Activated T-cell treated with anti-CD3 and anti-CD28 coated beads, Interleukin-2, amount 50 U/mL, for 72 hours (primary cell): ENCODE data around the gene CHRNA5. TPM values are rescaled to one million over a fixed set of nuclear protein-coding genes. Genes with fewer than 3 reads are reported as not detected.
A peak's percentile ranks its signal among the peaks of the same experiment; 100 is the strongest.
"Not testable (repeated sequence)": the region's sequence is repeated elsewhere in the genome, so short reads cannot be mapped to it uniquely, and the experiment has no call there.

ENCODE experiments used
- ATAC-seq, 2 donors: fragments of 150-1000 bp; cut with Tn5 transposase; replicated peaks in 1 of 2; 2 replicates each; pipeline ENCODE4 v1.10.0; 2021; ENCODE audit warnings: moderate library complexity in 2 of 2, mild to moderate bottlenecking in 1 of 2
- DNase-seq, 2 donors: peaks; one replicate each; pipeline ENCODE4 v3.0.0; 2021 to 2022; ENCODE audit warnings: mixed read lengths in 1 of 2
- H3K27ac Mint-ChIP-seq: one replicate; pipeline ENCODE4 v1.8.0; 2022; ENCODE audit warnings: mild to moderate bottlenecking, moderate library complexity, mixed read lengths
- H3K27me3 Mint-ChIP-seq: one replicate; pipeline ENCODE4 v1.8.0; 2022; ENCODE audit warnings: low read depth, mixed read lengths
- H3K36me3 Mint-ChIP-seq, 2 donors: one replicate each; pipeline ENCODE4 v1.8.0; 2022; ENCODE audit warnings: mixed read lengths in 2 of 2, mild to moderate bottlenecking in 1 of 2; ENCODE audit not compliant: insufficient read depth in 2 of 2
- H3K4me1 Mint-ChIP-seq: one replicate; pipeline ENCODE4 v1.8.0; 2022; ENCODE audit warnings: low read depth, mixed read lengths
- H3K4me3 Mint-ChIP-seq, 2 donors: one replicate each; pipeline ENCODE4 v1.8.0; 2022; ENCODE audit warnings: mild to moderate bottlenecking in 2 of 2, mixed read lengths in 2 of 2, moderate library complexity in 2 of 2
- H3K9me3 Mint-ChIP-seq, 2 donors: one replicate each; pipeline ENCODE4 v1.8.0; 2022; ENCODE audit warnings: mixed read lengths in 2 of 2
- total RNA-seq, 2 donors: library from RNA; stranded (reverse); gene quantifications; one replicate each; pipeline ENCODE4 v1.2.3, GENCODE V29; 2022

The CHRNA5 gene
- total RNA-seq, 2 donors from 2014 or later: 2.6 to 3.1 TPM

- Mint-ChIP-seq H3K27me3 (no peaks in the 10 kb centered on the region), H3K9me3 (peaks cover 0 to 1% of the 10 kb centered on the region in 2 donors), H3K27ac (peak overlapping the region; percentile 93), H3K4me3 (peak overlapping the region; percentile 89 to 94), H3K4me1 (peaks cover 48% of the 10 kb centered on the region), H3K36me3 (peaks cover 10 to 27% of the 10 kb centered on the region in 2 donors)
- ATAC-seq (no peak), DNase-seq (no peak)
Measured at GRCh38 chr15:78542647-78543046, 22.7 kb upstream of the CHRNA5 start.

- H3K27me3 Mint-ChIP-seq: no peaks in the 10 kb centered on the region
- peak overlapping the region; percentile 48 for H3K27ac Mint-ChIP-seq
- H3K36me3 Mint-ChIP-seq: peaks cover 5 to 13% of the 10 kb centered on the region in 2 donors
- no peak for ATAC-seq
- DNase-seq: no peak
- no peaks in the 10 kb centered on the region for H3K4me1 Mint-ChIP-seq
- no peak overlapping the region for H3K4me3 Mint-ChIP-seq
- no peaks in the 10 kb centered on the region for H3K9me3 Mint-ChIP-seq
Measured at GRCh38 chr15:78550194-78550593, 15.1 kb upstream of the CHRNA5 start.

- Mint-ChIP-seq H3K36me3 (peaks cover 5 to 11% of the 10 kb centered on the region in 2 donors), H3K9me3 (no peaks in the 10 kb centered on the region), H3K4me3 (no peak overlapping the region), H3K27me3 (no peaks in the 10 kb centered on the region), H3K4me1 (no peaks in the 10 kb centered on the region), H3K27ac (no peak overlapping the region)
- peak in 1 of 2 donors; percentile 41 for ATAC-seq
- no peak for DNase-seq
Measured at GRCh38 chr15:78550815-78551214, 14.5 kb upstream of the CHRNA5 start.

- Mint-ChIP-seq H3K36me3 (peaks cover 5 to 6% of the 10 kb centered on the region in 2 donors), H3K4me1 (no peaks in the 10 kb centered on the region), H3K4me3 (no peak overlapping the region), H3K27ac (no peak overlapping the region), H3K27me3 (no peaks in the 10 kb centered on the region), H3K9me3 (no peaks in the 10 kb centered on the region)
- no peak for ATAC-seq
- DNase-seq: no peak
Measured at GRCh38 chr15:78551902-78552301, 13.4 kb upstream of the CHRNA5 start.

- no peak overlapping the region for H3K4me3 Mint-ChIP-seq
- no peak overlapping the region for H3K27ac Mint-ChIP-seq
- no peak for ATAC-seq
- DNase-seq: no peak
- H3K27me3 Mint-ChIP-seq: no peaks in the 10 kb centered on the region
- no peaks in the 10 kb centered on the region for H3K9me3 Mint-ChIP-seq
- H3K4me1 Mint-ChIP-seq: no peaks in the 10 kb centered on the region
- peaks cover 5 to 6% of the 10 kb centered on the region in 2 donors for H3K36me3 Mint-ChIP-seq
Measured at GRCh38 chr15:78552597-78552996, 12.7 kb upstream of the CHRNA5 start.

- DNase-seq, H3K4me3 Mint-ChIP-seq, H3K27me3 Mint-ChIP-seq, H3K36me3 Mint-ChIP-seq, ATAC-seq, H3K9me3 Mint-ChIP-seq, H3K27ac Mint-ChIP-seq: not testable (repeated sequence)
- H3K4me1 Mint-ChIP-seq: peaks cover 11% of the 10 kb centered on the region
Measured at GRCh38 chr15:78560201-78560600, 5.1 kb upstream of the CHRNA5 start.

GRCh38 chr15:78561490-78561889, 3.8 kb upstream of the CHRNA5 start:
- no peaks in the 10 kb centered on the region for H3K9me3 Mint-ChIP-seq
- no peak overlapping the region for H3K4me3 Mint-ChIP-seq
- ATAC-seq (no peak), DNase-seq (no peak)
- peaks cover 8% of the 10 kb centered on the region for H3K27me3 Mint-ChIP-seq
- no peaks in the 10 kb centered on the region for H3K36me3 Mint-ChIP-seq
- H3K4me1 Mint-ChIP-seq: peaks cover 19% of the 10 kb centered on the region
- H3K27ac Mint-ChIP-seq: no peak overlapping the region

GRCh38 chr15:78563092-78563491, 2.2 kb upstream of the CHRNA5 start:
- H3K27me3 Mint-ChIP-seq: peaks cover 21% of the 10 kb centered on the region
- H3K27ac Mint-ChIP-seq: no peak overlapping the region
- ATAC-seq: no peak
- no peak for DNase-seq
- no peaks in the 10 kb centered on the region for H3K36me3 Mint-ChIP-seq
- no peaks in the 10 kb centered on the region for H3K9me3 Mint-ChIP-seq
- H3K4me1 Mint-ChIP-seq: peaks cover 30% of the 10 kb centered on the region
- H3K4me3 Mint-ChIP-seq: no peak overlapping the region

- no peaks in the 10 kb centered on the region for H3K36me3 Mint-ChIP-seq
- DNase-seq (peak in 1 of 2 donors; percentile 7), ATAC-seq (peak; percentile 12 to 21)
- H3K27me3 Mint-ChIP-seq: peaks cover 26% of the 10 kb centered on the region
- H3K4me3 Mint-ChIP-seq: peak overlapping the region; percentile 85 to 95
- H3K9me3 Mint-ChIP-seq: no peaks in the 10 kb centered on the region
- peak overlapping the region; percentile 60 for H3K27ac Mint-ChIP-seq
- peaks cover 30% of the 10 kb centered on the region for H3K4me1 Mint-ChIP-seq
Measured at GRCh38 chr15:78564743-78565096, 600 bp upstream of the CHRNA5 start.

- Mint-ChIP-seq H3K27me3 (peaks cover 26% of the 10 kb centered on the region), H3K36me3 (no peaks in the 10 kb centered on the region), H3K27ac (no peak overlapping the region), H3K4me3 (peak overlapping the region; percentile 85 to 95), H3K4me1 (peaks cover 30% of the 10 kb centered on the region), H3K9me3 (no peaks in the 10 kb centered on the region)
- peak in 1 of 2 donors; percentile 19 for ATAC-seq
- peak in 1 of 2 donors; percentile 9 for DNase-seq
Measured at GRCh38 chr15:78565951-78566774, 843 bp downstream of the CHRNA5 start.

- Mint-ChIP-seq H3K27me3 (peaks cover 26% of the 10 kb centered on the region), H3K4me1 (peaks cover 30% of the 10 kb centered on the region), H3K27ac (no peak overlapping the region), H3K9me3 (no peaks in the 10 kb centered on the region), H3K4me3 (peak overlapping the region in 1 of 2 donors; percentile 15), H3K36me3 (no peaks in the 10 kb centered on the region)
- ATAC-seq (no peak), DNase-seq (no peak)
Measured at GRCh38 chr15:78567531-78567930, 2.2 kb downstream of the CHRNA5 start.

GRCh38 chr15:78570710-78571109, 5.4 kb downstream of the CHRNA5 start:
- H3K27ac Mint-ChIP-seq: no peak overlapping the region
- DNase-seq (no peak), ATAC-seq (no peak)
- peaks cover 18% of the 10 kb centered on the region for H3K4me1 Mint-ChIP-seq
- H3K36me3 Mint-ChIP-seq: no peaks in the 10 kb centered on the region
- no peak overlapping the region for H3K4me3 Mint-ChIP-seq
- H3K27me3 Mint-ChIP-seq: peaks cover 26% of the 10 kb centered on the region
- H3K9me3 Mint-ChIP-seq: no peaks in the 10 kb centered on the region

- Mint-ChIP-seq H3K36me3 (no peaks in the 10 kb centered on the region), H3K4me3 (no peak overlapping the region), H3K27ac (no peak overlapping the region), H3K4me1 (peaks cover 12% of the 10 kb centered on the region), H3K27me3 (peaks cover 19% of the 10 kb centered on the region), H3K9me3 (no peaks in the 10 kb centered on the region)
- DNase-seq (no peak), ATAC-seq (no peak)
Measured at GRCh38 chr15:78571382-78571781, 6.1 kb downstream of the CHRNA5 start.

- DNase-seq (no peak), ATAC-seq (no peak)
- Mint-ChIP-seq H3K4me1 (no peaks in the 10 kb centered on the region), H3K27ac (no peak overlapping the region), H3K36me3 (no peaks in the 10 kb centered on the region), H3K27me3 (peaks cover 5% of the 10 kb centered on the region), H3K9me3 (no peaks in the 10 kb centered on the region), H3K4me3 (no peak overlapping the region)
Measured at GRCh38 chr15:78573416-78573815, 8.1 kb downstream of the CHRNA5 start.
